OCI-LY1 (cell line): ENCODE data around the gene CEP57L1.

Experiments used
- H2AFZ ChIP-seq: fragments of 200-600 bp; sonication (generic), shearing (Covaris generic); 2 replicates; pipeline ENCODE4 v1.6.0; 2014; ENCODE audit warnings: antibody characterized with exemption, mild to moderate bottlenecking, low read length
- H3F3A ChIP-seq: fragments of 200-600 bp; sonication (generic), shearing (Covaris generic); 2 replicates; pipeline ENCODE4 v1.6.0; 2014; ENCODE audit warnings: mild to moderate bottlenecking, antibody characterized with exemption, low read length, moderate library complexity; ENCODE audit not compliant: insufficient read depth
- H3K27ac ChIP-seq: fragments of 200-600 bp; sonication (generic); 2 replicates; pipeline ENCODE4 v1.5.1; 2014; ENCODE audit warnings: low read length, mixed run types, mild to moderate bottlenecking, low read depth; ENCODE audit not compliant: poor library complexity, severe bottlenecking
- H3K27me3 ChIP-seq: fragments of 200-600 bp; sonication (generic); 2 replicates; pipeline ENCODE4 v1.6.0; 2014; ENCODE audit warnings: antibody characterized with exemption, mild to moderate bottlenecking, low read length, moderate library complexity; ENCODE audit not compliant: insufficient read depth
- H3K36me3 ChIP-seq: fragments of 200-600 bp; sonication (generic); 2 replicates; pipeline ENCODE4 v1.6.1; 2014; ENCODE audit warnings: mild to moderate bottlenecking, antibody characterized with exemption, low read length, moderate library complexity, mixed read lengths; ENCODE audit not compliant: insufficient read depth
- H3K4me1 ChIP-seq: fragments of 200-600 bp; sonication (generic); 2 replicates; pipeline ENCODE4 v1.5.1; 2014; ENCODE audit warnings: mild to moderate bottlenecking, low read length, moderate library complexity; ENCODE audit not compliant: insufficient read depth, severe bottlenecking
- H3K4me2 ChIP-seq: fragments of 200-600 bp; sonication (generic), shearing (Covaris generic); 2 replicates; pipeline ENCODE4 v1.6.1; 2014; ENCODE audit warnings: low read length
- H3K4me3 ChIP-seq: fragments of 200-600 bp; sonication (generic); 2 replicates; pipeline ENCODE4 v1.5.1; 2014; ENCODE audit warnings: low read length, low read depth, mild to moderate bottlenecking, mixed read lengths; ENCODE audit not compliant: poor library complexity, severe bottlenecking
- H3K79me2 ChIP-seq: fragments of 200-600 bp; shearing (Covaris generic); 2 replicates; pipeline ENCODE4 v1.6.1; 2016; ENCODE audit warnings: mixed run types, low read length, mixed read lengths; ENCODE audit not compliant: insufficient read depth
- H3K9ac ChIP-seq: fragments of 200-600 bp; sonication (generic), shearing (Covaris generic); 2 replicates; pipeline ENCODE4 v1.6.1; 2014; ENCODE audit warnings: mild to moderate bottlenecking, low read length, mixed read lengths
- H3K9me2 ChIP-seq: fragments of 200-600 bp; sonication (generic), shearing (Covaris generic); 2 replicates; pipeline ENCODE4 v1.6.1; 2014; ENCODE audit warnings: low read depth, mild to moderate bottlenecking, low read length, mixed read lengths
- H3K9me3 ChIP-seq: fragments of 200-600 bp; shearing (Covaris generic); 2 replicates; pipeline ENCODE4 v1.6.1; 2014; ENCODE audit warnings: low read length, mixed read lengths
- H4K20me1 ChIP-seq: fragments of 200-600 bp; sonication (generic), shearing (Covaris generic); 2 replicates; pipeline ENCODE4 v1.6.0; 2016; ENCODE audit warnings: mild to moderate bottlenecking, low read length; ENCODE audit not compliant: insufficient read depth
- CTCF ChIP-seq: fragments of 200-600 bp; sonication (generic), shearing (Covaris generic); IDR thresholded peaks from 2 replicates; pipeline ENCODE4 v1.5.1; 2017; ENCODE audit warnings: mild to moderate bottlenecking, antibody characterized with exemption, low read length, moderate library complexity, mixed read lengths
- EZH2 ChIP-seq: fragments of 200-600 bp; sonication (generic), shearing (Covaris generic); IDR thresholded peaks from 2 replicates; pipeline ENCODE4 v1.8.0; 2017; ENCODE audit warnings: borderline replicate concordance, mixed run types, mild to moderate bottlenecking, antibody characterized with exemption, low read length, moderate library complexity, mixed read lengths

Gene CEP57L1

GRCh38 chr6:109055771-109056235, 39.5 kb upstream of the CEP57L1 start:
- no peak overlapping the region for H3K9ac ChIP-seq
- H2AFZ ChIP-seq: no peak overlapping the region
- H3K4me2 ChIP-seq: no peak overlapping the region
- no peaks in the 10 kb centered on the region for H3K27me3 ChIP-seq
- H3K4me3 ChIP-seq: no peak overlapping the region
- no peaks in the 10 kb centered on the region for H3K36me3 ChIP-seq
- no peaks in the 10 kb centered on the region for H3F3A ChIP-seq
- TF ChIP-seq CTCF (no peak), EZH2 (no peak)
- no peaks in the 10 kb centered on the region for H3K79me2 ChIP-seq
- H3K9me2 ChIP-seq: no peaks in the 10 kb centered on the region
- H3K27ac ChIP-seq: no peak overlapping the region
- H4K20me1 ChIP-seq: no peaks in the 10 kb centered on the region
- no peaks in the 10 kb centered on the region for H3K9me3 ChIP-seq
- H3K4me1 ChIP-seq: peaks cover 8% of the 10 kb centered on the region

DNA sequence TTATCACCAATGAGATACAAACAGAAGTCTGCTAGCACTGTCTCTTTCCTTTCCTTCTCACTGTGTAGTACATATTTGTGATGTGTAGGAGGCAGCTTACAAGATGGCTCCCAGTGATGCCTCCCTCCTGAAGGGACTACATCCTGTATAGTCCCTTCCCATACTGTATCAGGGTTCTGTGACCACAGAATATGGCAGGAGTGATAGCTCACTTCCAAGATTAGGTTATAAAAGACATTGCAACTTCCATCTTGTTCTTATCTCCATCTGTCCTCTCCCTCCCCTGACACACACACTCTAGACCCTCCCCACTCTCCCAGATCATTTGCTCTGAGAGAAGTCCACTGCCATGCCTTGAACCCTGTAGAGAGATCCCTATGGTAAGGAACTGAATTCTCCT, 38.6 kb upstream of the CEP57L1 start:
- TF ChIP-seq CTCF (no peak), EZH2 (no peak)
- no peak overlapping the region for H3K4me2 ChIP-seq

DNA sequence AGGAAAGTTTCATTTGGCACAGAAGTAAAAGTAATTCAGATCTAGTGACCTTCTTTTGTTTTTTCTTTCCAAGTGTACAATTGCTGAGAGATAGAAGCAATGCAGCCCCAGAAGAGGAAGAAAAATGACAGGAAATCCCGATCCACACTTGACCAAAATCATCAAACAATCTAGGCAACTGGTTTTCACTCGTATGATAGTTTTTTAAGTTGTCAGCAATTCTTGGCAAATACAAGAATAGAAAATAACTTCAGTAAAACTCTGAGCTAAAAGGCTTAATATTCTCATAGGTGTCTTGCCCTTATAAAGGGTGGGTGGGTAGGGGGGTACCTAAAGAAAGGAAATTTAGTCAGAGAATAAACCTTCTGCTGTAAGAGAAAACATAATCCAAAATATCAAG, 36.7 kb upstream of the CEP57L1 start:
- H2AFZ ChIP-seq: no peak overlapping the region
- no peak overlapping the region for H3K4me3 ChIP-seq
- no peaks in the 10 kb centered on the region for H4K20me1 ChIP-seq
- H3K4me1 ChIP-seq: peaks cover 8% of the 10 kb centered on the region
- no peaks in the 10 kb centered on the region for H3K27me3 ChIP-seq
- H3K36me3 ChIP-seq: no peaks in the 10 kb centered on the region
- H3K9me2 ChIP-seq: no peaks in the 10 kb centered on the region
- no peak overlapping the region for H3K27ac ChIP-seq
- no peaks in the 10 kb centered on the region for H3K79me2 ChIP-seq
- H3K9ac ChIP-seq: no peak overlapping the region
- TF ChIP-seq EZH2 (no peak), CTCF (no peak)
- no peaks in the 10 kb centered on the region for H3K9me3 ChIP-seq
- no peaks in the 10 kb centered on the region for H3F3A ChIP-seq
- H3K4me2 ChIP-seq: no peak overlapping the region

More for the DNA sequence above, 38.6 kb upstream of the CEP57L1 start:
- no peaks in the 10 kb centered on the region for H3K27me3 ChIP-seq
- no peak overlapping the region for H3K27ac ChIP-seq
- no peak overlapping the region for H3K4me3 ChIP-seq
- H3K9me3 ChIP-seq: no peaks in the 10 kb centered on the region
- H3F3A ChIP-seq: no peaks in the 10 kb centered on the region
- H3K4me1 ChIP-seq: peaks cover 8% of the 10 kb centered on the region
- H4K20me1 ChIP-seq: no peaks in the 10 kb centered on the region
- no peaks in the 10 kb centered on the region for H3K9me2 ChIP-seq
- H3K79me2 ChIP-seq: no peaks in the 10 kb centered on the region
- H3K36me3 ChIP-seq: no peaks in the 10 kb centered on the region
- H2AFZ ChIP-seq: no peak overlapping the region
- no peak overlapping the region for H3K9ac ChIP-seq
